ENCODE data around the gene MTG1.

GRCh38 chr10:133457100-133457841 is 63.3 kb downstream of the MTG1 start:
- TF ChIP-seq CTCF (conservative IDR thresholded peaks at IDR 0.05; ENCODE audit: low read depth, low read length), result no peak
- no peak for TF ChIP-seq EZH2 (IDR thresholded peaks at IDR 0.05; ENCODE audit: borderline replicate concordance, low read depth, low read length, poor library complexity, severe bottlenecking)
